MM.1S (cell line): ENCODE results near the gene GJA9.

Experiments used
- EZH2 ChIP-seq: fragments of 300-600 bp; sonication (generic); optimal IDR thresholded peaks from 2 replicates; pipeline ENCODE3; 2017; ENCODE audit warnings: low read depth, mild to moderate bottlenecking, antibody characterized with exemption, low read length, mixed read lengths
- TF ChIP-seq, protein P1 (sequence below): fragments of 300-600 bp; sonication (generic); IDR thresholded peaks from 2 replicates; pipeline ENCODE4 v1.5.1; 2016; ENCODE audit warnings: antibody characterized with exemption, low read length, mixed read lengths

- TF ChIP-seq, protein P1, sequence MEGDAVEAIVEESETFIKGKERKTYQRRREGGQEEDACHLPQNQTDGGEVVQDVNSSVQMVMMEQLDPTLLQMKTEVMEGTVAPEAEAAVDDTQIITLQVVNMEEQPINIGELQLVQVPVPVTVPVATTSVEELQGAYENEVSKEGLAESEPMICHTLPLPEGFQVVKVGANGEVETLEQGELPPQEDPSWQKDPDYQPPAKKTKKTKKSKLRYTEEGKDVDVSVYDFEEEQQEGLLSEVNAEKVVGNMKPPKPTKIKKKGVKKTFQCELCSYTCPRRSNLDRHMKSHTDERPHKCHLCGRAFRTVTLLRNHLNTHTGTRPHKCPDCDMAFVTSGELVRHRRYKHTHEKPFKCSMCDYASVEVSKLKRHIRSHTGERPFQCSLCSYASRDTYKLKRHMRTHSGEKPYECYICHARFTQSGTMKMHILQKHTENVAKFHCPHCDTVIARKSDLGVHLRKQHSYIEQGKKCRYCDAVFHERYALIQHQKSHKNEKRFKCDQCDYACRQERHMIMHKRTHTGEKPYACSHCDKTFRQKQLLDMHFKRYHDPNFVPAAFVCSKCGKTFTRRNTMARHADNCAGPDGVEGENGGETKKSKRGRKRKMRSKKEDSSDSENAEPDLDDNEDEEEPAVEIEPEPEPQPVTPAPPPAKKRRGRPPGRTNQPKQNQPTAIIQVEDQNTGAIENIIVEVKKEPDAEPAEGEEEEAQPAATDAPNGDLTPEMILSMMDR, result no peak
- TF ChIP-seq EZH2, result no peak
These were observed 14.8 kb upstream of the GJA9 start for GRCh38 chr1:38896169-38896568.
